Breast epithelium (tissue), 4 donors: Measurements from ENCODE around the gene ANKRD44. TPM values are rescaled to one million over a fixed set of nuclear protein-coding genes. Genes with fewer than 3 reads are reported as not detected.

Experiments
- DNase-seq, 2 donors: peaks; one replicate each; pipeline ENCODE4 v3.0.0-alpha.2; 2019; ENCODE audit warnings: low spot score in 2 of 2
- H3K27ac ChIP-seq, 2 donors: fragments of 200-600 bp; sonication (generic) in 1 of 2; one replicate each; pipeline ENCODE4 v1.5.1; 2016 to 2019; ENCODE audit warnings: mild to moderate bottlenecking in 1 of 2
- H3K27me3 ChIP-seq, 2 donors: fragments of 200-600 bp; sonication (generic) in 1 of 2; one replicate each; pipeline versions ENCODE4 v1.5.1 to v1.6.0; 2017 to 2019; ENCODE audit warnings: control low read depth in 1 of 2, mild to moderate bottlenecking in 1 of 2
- H3K36me3 ChIP-seq: fragments of 200-600 bp; one replicate; pipeline ENCODE4 v1.5.1; 2019
- H3K4me1 ChIP-seq, 2 donors: fragments of 200-600 bp; sonication (generic); one replicate each; pipeline ENCODE4 v1.5.1; 2016 to 2019; ENCODE audit warnings: control low read depth in 1 of 2
- H3K4me3 ChIP-seq, 3 donors: fragments of 200-600 bp; sonication (generic); 1 replicate in 2 of 3; 2 replicates in 1 of 3; pipeline ENCODE4 v1.5.1; 2016 to 2019; ENCODE audit warnings: mild to moderate bottlenecking in 3 of 3, moderate library complexity in 2 of 3
- H3K9me3 ChIP-seq, 2 donors: fragments of 200-600 bp; sonication (generic) in 1 of 2; one replicate each; pipeline ENCODE4 v1.5.1; 2016 to 2019; ENCODE audit warnings: control low read depth in 1 of 2
- POLR2A ChIP-seq: fragments of 450-650 bp; IDR thresholded peaks from one replicate; pipeline ENCODE4 v1.6.1; 2016; ENCODE audit warnings: antibody characterized with exemption, mild to moderate bottlenecking, moderate library complexity
- POLR2AphosphoS5 ChIP-seq, 3 donors: sonication (generic); formaldehyde crosslinking; IDR thresholded peaks; one replicate each; pipeline ENCODE4 v1.6.1; 2017; ENCODE audit warnings: antibody characterized with exemption in 3 of 3
- intact Hi-C: fragments of 100-400 bp; cut with DNase I; formaldehyde crosslinking; loops from one replicate; pipeline ENCODE4 v1.15.1; 2023; ENCODE audit warnings: low total_unique reads
- total RNA-seq, 3 donors: library from RNA; depleted of rRNA; stranded (reverse); fragments of >200 nt; gene quantifications; one replicate each; pipeline ENCODE4 v1.1.0, GENCODE V29; 2016
- TF ChIP-seq, protein P1 (sequence below), 3 donors: fragments of 450-650 bp; IDR thresholded peaks; one replicate each; pipeline ENCODE4 v1.5.1; 2016 to 2017; ENCODE audit warnings: antibody characterized with exemption in 3 of 3, mild to moderate bottlenecking in 3 of 3, moderate library complexity in 3 of 3

The ANKRD44 gene
- total RNA-seq, 3 donors from 2014 or later = 18.0 to 41.3 (median 19.9) TPM

DNA sequence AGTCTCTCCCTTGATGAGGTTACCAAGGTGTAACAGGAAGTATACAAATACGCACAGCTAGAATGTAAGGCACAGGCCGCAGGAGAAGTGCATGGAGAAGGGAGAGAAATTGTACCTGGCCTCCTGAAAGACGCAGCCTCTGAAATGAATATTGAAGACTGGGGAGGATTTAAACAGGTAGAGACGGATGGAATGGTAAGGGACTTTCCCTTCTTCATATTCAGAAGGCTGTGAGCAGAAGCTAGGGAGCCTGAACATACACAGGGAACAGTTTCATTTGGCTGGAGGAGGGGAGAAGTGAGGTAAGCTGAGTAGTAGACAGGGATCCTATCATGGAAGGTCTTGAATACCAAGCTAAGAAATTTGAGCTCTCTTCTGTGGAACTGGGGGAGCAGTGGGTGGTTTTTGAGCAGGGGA lies 112.7 kb downstream of the ANKRD44 start:
- no peaks in the 10 kb centered on the region for H3K27me3 ChIP-seq
- intact Hi-C loops = no loop called here
- H3K27ac ChIP-seq = no peak overlapping the region
- TF ChIP-seq POLR2AphosphoS5 (IDR thresholded peaks at IDR 0.05) (no peak), POLR2A (no peak)
- TF ChIP-seq, protein P1, sequence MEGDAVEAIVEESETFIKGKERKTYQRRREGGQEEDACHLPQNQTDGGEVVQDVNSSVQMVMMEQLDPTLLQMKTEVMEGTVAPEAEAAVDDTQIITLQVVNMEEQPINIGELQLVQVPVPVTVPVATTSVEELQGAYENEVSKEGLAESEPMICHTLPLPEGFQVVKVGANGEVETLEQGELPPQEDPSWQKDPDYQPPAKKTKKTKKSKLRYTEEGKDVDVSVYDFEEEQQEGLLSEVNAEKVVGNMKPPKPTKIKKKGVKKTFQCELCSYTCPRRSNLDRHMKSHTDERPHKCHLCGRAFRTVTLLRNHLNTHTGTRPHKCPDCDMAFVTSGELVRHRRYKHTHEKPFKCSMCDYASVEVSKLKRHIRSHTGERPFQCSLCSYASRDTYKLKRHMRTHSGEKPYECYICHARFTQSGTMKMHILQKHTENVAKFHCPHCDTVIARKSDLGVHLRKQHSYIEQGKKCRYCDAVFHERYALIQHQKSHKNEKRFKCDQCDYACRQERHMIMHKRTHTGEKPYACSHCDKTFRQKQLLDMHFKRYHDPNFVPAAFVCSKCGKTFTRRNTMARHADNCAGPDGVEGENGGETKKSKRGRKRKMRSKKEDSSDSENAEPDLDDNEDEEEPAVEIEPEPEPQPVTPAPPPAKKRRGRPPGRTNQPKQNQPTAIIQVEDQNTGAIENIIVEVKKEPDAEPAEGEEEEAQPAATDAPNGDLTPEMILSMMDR (IDR thresholded peaks at IDR 0.05) = no peak
- no peaks in the 10 kb centered on the region for H3K36me3 ChIP-seq
- no peaks in the 10 kb centered on the region for H3K9me3 ChIP-seq
- no peak overlapping the region for H3K4me3 ChIP-seq
- H3K4me1 ChIP-seq = no peaks in the 10 kb centered on the region
- no peak for DNase-seq

DNA sequence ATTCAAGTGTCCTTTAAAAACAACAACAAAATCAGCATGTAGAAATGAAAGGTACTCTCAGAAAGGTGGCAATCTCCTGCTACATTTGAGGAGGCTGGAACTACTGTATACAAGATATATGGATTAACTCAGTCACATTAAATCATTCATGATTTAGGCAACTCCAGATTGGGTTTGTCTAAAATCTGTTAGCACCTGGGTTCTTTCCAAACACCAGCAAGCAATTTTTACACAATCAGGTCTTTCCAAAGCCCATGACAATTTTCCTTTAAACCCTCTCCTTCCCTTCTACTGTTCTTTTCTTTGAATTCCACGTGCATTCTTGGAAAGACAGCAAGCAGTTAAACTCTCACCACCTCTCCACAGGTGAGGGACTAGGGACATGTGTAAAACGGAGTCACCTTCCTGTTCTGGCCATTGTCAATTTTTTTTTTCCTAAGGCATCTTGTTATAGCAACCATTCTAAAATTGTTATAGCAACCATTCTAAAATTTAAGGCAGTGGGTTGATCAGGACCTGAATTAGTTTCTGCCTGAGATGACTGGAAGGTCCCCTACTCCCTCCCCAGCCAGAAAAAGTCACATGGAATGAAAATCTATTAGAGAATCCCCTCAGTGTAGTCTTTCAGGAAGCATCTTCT lies 113.9 kb downstream of the ANKRD44 start:
- Histone ChIP-seq H3K27ac (no peak overlapping the region), H3K4me1 (no peaks in the 10 kb centered on the region)

DNA sequence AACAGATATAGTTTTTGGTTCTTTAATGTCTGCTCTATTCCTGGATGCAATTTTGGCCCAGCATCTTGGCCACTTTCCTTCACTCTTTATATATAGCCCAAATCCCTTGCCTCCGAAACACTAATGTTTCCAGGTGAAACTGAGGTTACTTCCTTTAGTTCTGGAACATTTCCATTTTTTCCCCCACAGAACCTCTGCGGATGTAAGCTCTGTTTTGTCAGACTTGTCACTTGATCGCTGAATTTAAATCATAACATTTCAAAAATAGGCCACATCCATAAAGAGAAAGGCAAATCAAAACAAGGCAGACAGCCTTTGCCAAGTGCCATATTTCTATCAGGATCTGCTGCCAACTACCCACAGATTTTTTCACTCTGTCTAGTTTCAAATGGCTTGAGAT lies 115.1 kb downstream of the ANKRD44 start:
- TF ChIP-seq, protein P1 (IDR thresholded peaks at IDR 0.05) = no peak
- TF ChIP-seq POLR2A (no peak), POLR2AphosphoS5 (IDR thresholded peaks at IDR 0.05) (no peak)
- intact Hi-C loops = no loop called here
- no peak for DNase-seq
- Histone ChIP-seq H3K9me3 (no peaks in the 10 kb centered on the region), H3K4me1 (no peaks in the 10 kb centered on the region), H3K4me3 (no peak overlapping the region), H3K36me3 (no peaks in the 10 kb centered on the region), H3K27me3 (no peaks in the 10 kb centered on the region), H3K27ac (peak overlapping the region; percentile 26 to 38)

More for the DNA sequence above, 113.9 kb downstream of the ANKRD44 start:
- H3K9me3 ChIP-seq = no peaks in the 10 kb centered on the region
- TF ChIP-seq, protein P1 (IDR thresholded peaks at IDR 0.05) = no peak
- no peak for TF ChIP-seq POLR2A
- TF ChIP-seq POLR2AphosphoS5 (IDR thresholded peaks at IDR 0.05) = no peak
- no peak overlapping the region for H3K4me3 ChIP-seq
- DNase-seq = no peak
- intact Hi-C loops = no loop called here
- H3K36me3 ChIP-seq = no peaks in the 10 kb centered on the region
- no peaks in the 10 kb centered on the region for H3K27me3 ChIP-seq

DNA sequence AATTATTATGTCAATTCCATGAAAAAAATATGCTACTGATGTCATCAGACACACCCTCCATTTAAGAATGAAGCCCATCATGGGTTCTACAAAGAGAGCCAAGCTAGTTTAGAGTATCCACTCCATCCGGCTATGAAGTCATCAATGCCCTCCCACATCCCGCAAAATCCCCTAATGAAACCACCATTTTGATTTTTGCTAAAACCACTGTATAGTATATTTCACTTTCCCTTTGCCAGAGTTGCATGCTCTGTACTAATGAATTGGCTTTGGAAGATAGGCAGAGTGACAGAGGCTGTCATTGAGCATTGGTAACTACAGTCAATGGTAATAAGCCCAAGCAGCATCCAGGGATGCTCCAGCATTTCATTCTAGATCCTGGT lies 118.6 kb downstream of the ANKRD44 start:
- Histone ChIP-seq H3K4me3 (no peak overlapping the region), H3K4me1 (no peaks in the 10 kb centered on the region), H3K9me3 (no peaks in the 10 kb centered on the region), H3K27me3 (no peaks in the 10 kb centered on the region), H3K27ac (no peak overlapping the region), H3K36me3 (no peaks in the 10 kb centered on the region)
- intact Hi-C loops = no loop called here
- no peak for TF ChIP-seq POLR2A
- no peak for TF ChIP-seq POLR2AphosphoS5 (IDR thresholded peaks at IDR 0.05)
- TF ChIP-seq, protein P1 (IDR thresholded peaks at IDR 0.05) = no peak
- no peak for DNase-seq

GRCh38 chr2:197191177-197191939 lies 119.2 kb downstream of the ANKRD44 start:
- no peak for DNase-seq
- Histone ChIP-seq H3K36me3 (no peaks in the 10 kb centered on the region), H3K4me1 (no peaks in the 10 kb centered on the region), H3K27me3 (no peaks in the 10 kb centered on the region), H3K27ac (no peak overlapping the region), H3K9me3 (no peaks in the 10 kb centered on the region), H3K4me3 (no peak overlapping the region)
- TF ChIP-seq, protein P1 (IDR thresholded peaks at IDR 0.05) = peak; percentile 58 to 78 (median 74)
- TF ChIP-seq POLR2A = no peak
- no peak for TF ChIP-seq POLR2AphosphoS5 (IDR thresholded peaks at IDR 0.05)
- intact Hi-C loops = no loop called here
